A549 (cell line): ENCODE measurements around the gene GTF3C1. TPM values are rescaled to one million over a fixed set of nuclear protein-coding genes. Genes with fewer than 3 reads are reported as not detected.
"Not testable (repeated sequence)": the region's sequence is repeated elsewhere in the genome, so short reads cannot be mapped to it uniquely, and the experiment has no call there.

Experiments
- ATAC-seq, 2 experiments: fragments of 200-7000 bp in 1 of 2; fragments of >200 bp in 1 of 2; cut with Nextera tagmentation in 1 of 2; cut with Tn5 transposase in 1 of 2; 3 replicates each; pipeline versions ENCODE4 v1.8.0 to v1.9.1; 2018 to 2020; ENCODE audit warnings: mild to moderate bottlenecking in 1 of 2, moderate library complexity in 1 of 2
- CTCF ChIA-PET: fragments of 300-600 bp; sonication (Branson Sonifier 250); formaldehyde crosslinking; extraction: SDS; loops from one replicate; lab custom pipeline; 2021; ENCODE audit warnings: antibody characterized with exemption, inconsistent platforms; lab: Yijun Ruan, JAX
- POLR2A ChIA-PET: fragments of 350-600 bp; formaldehyde crosslinking; extraction: SDS; loops from one replicate; lab custom pipeline; 2021; ENCODE audit warnings: antibody characterized with exemption, inconsistent platforms; lab: Yijun Ruan, JAX
- DNase-seq, 2 experiments: peaks; one replicate each; pipeline versions ENCODE4 v3.0.0 to v3.0.0-alpha.2; 2011 to 2016; ENCODE audit warnings: low read depth in 1 of 2, low spot score in 1 of 2
- FAIRE-seq: peaks from 2 replicates; lab custom pipeline; 2011; peaks lifted over from hg19 to GRCh38; lab: Jason Lieb, UNC
- H3K27ac ChIP-seq, 2 experiments: fragments of >200 bp; sonication (Bioruptor Twin); formaldehyde crosslinking; 3 replicates each; pipeline ENCODE4 v1.5.1; 2016 to 2017
- H3K4me1 ChIP-seq: fragments of >200 bp; sonication (Bioruptor Twin); formaldehyde crosslinking; 3 replicates; pipeline ENCODE4 v1.6.1; 2016
- H3K4me2 ChIP-seq: fragments of >200 bp; sonication (Bioruptor Twin); formaldehyde crosslinking; 3 replicates; pipeline ENCODE4 v1.6.1; 2016
- H3K4me3 ChIP-seq: fragments of >200 bp; sonication (Bioruptor Twin); formaldehyde crosslinking; 3 replicates; pipeline ENCODE4 v1.5.1; 2016
- H3K9me3 ChIP-seq: fragments of >200 bp; sonication (Bioruptor Twin); formaldehyde crosslinking; 3 replicates; pipeline ENCODE4 v1.6.1; 2016
- CBX2 ChIP-seq: fragments of 200-600 bp; sonication (generic); IDR thresholded peaks from 2 replicates; pipeline ENCODE4 v1.6.1; 2016; ENCODE audit warnings: low read depth, mild to moderate bottlenecking, borderline replicate concordance
- EHF ChIP-seq: fragments of 250-450 bp; sonication (Bioruptor Pico); IDR thresholded peaks from 2 replicates; pipeline ENCODE4 v1.5.0; 2020; ENCODE audit warnings: mild to moderate bottlenecking
- EHMT2 ChIP-seq: fragments of 200-600 bp; sonication (generic); IDR thresholded peaks from 2 replicates; pipeline ENCODE4 v1.6.1; 2016; ENCODE audit warnings: antibody characterized with exemption, low read depth, mild to moderate bottlenecking, moderate library complexity
- FOSL2 ChIP-seq, 2 experiments: fragments of 450-650 bp in 1 of 2; fragments of >200 bp in 1 of 2; sonication (Bioruptor Twin) in 1 of 2; formaldehyde crosslinking; IDR thresholded peaks; 2 replicates each; pipeline versions ENCODE4 v1.5.0 to v1.6.1; 2016 to 2020; ENCODE audit warnings: mild to moderate bottlenecking in 1 of 2, moderate library complexity in 1 of 2
- HOXA7 ChIP-seq: fragments of 250-450 bp; sonication (Bioruptor Pico); IDR thresholded peaks from 2 replicates; pipeline ENCODE4 v1.5.0; 2020; ENCODE audit warnings: mild to moderate bottlenecking, moderate library complexity
- KDM1A ChIP-seq: fragments of 200-600 bp; sonication (generic); IDR thresholded peaks from 2 replicates; pipeline ENCODE4 v1.6.1; 2016; ENCODE audit warnings: low read depth, mild to moderate bottlenecking
- MYC ChIP-seq: IDR thresholded peaks from 2 replicates; pipeline ENCODE4 v1.6.1; 2012; ENCODE audit warnings: mild to moderate bottlenecking, inconsistent platforms, low read length, improper control_type of control experiment, borderline replicate concordance
- NFE2L2 ChIP-seq: fragments of 150-350 bp; conservative IDR thresholded peaks from 2 replicates; pipeline ENCODE4 v1.6.1; 2014; ENCODE audit warnings: low read length
- RAD21 ChIP-seq, 2 experiments: fragments of >200 bp in 1 of 2; sonication (Bioruptor Twin) in 1 of 2; formaldehyde crosslinking in 1 of 2; IDR thresholded peaks in 1 of 2; conservative IDR thresholded peaks in 1 of 2; 2 replicates in 1 of 2; 3 replicates in 1 of 2; pipeline ENCODE4 v1.6.1; 2012 to 2018; ENCODE audit warnings: inconsistent platforms in 1 of 2
- RARB ChIP-seq: fragments of 250-450 bp; sonication (Bioruptor Pico); IDR thresholded peaks from 2 replicates; pipeline ENCODE4 v1.8.0; 2021; ENCODE audit warnings: mild to moderate bottlenecking, moderate library complexity
- ZSCAN20 ChIP-seq: fragments of 250-450 bp; sonication (Bioruptor Pico); IDR thresholded peaks from 2 replicates; pipeline ENCODE4 v1.8.0; 2022; ENCODE audit warnings: mild to moderate bottlenecking, moderate library complexity
- WGBS: methylation state at CpG from one replicate; pipeline ENCODE4 v1.1.6; 2017; ENCODE audit errors: missing lambda C conversion rate; 5-methylcytosine and 5-hydroxymethylcytosine counted together
- polyA plus RNA-seq, 4 experiments: library from polyadenylated mRNA; depleted of rRNA in 3 of 4; stranded (reverse); fragments of >200 nt; fragmentation: RNase III in 1 of 4; extraction: RNeasy Plus Mini Kit Qiagen cat#74134 plus additional on column Dnase treatment in 1 of 4; gene quantifications; 2 replicates in 3 of 4; 3 replicates in 1 of 4; pipeline ENCODE4 v1.2.3, GENCODE V29; 2011 to 2017
- TF ChIP-seq, protein P1 (sequence below): fragments of >200 bp; sonication (Bioruptor Twin); formaldehyde crosslinking; IDR thresholded peaks from 3 replicates; pipeline ENCODE4 v1.5.1; 2016
- TF ChIP-seq, protein P2 (sequence below): fragments of >200 bp; sonication (Bioruptor Twin); formaldehyde crosslinking; IDR thresholded peaks from 2 replicates; pipeline ENCODE4 v1.6.1; 2016

Gene GTF3C1
- polyA plus RNA-seq, 2 of the 4 experiments (the other 2 are of a cell fraction), result 41.6 to 54.2 TPM

DNA sequence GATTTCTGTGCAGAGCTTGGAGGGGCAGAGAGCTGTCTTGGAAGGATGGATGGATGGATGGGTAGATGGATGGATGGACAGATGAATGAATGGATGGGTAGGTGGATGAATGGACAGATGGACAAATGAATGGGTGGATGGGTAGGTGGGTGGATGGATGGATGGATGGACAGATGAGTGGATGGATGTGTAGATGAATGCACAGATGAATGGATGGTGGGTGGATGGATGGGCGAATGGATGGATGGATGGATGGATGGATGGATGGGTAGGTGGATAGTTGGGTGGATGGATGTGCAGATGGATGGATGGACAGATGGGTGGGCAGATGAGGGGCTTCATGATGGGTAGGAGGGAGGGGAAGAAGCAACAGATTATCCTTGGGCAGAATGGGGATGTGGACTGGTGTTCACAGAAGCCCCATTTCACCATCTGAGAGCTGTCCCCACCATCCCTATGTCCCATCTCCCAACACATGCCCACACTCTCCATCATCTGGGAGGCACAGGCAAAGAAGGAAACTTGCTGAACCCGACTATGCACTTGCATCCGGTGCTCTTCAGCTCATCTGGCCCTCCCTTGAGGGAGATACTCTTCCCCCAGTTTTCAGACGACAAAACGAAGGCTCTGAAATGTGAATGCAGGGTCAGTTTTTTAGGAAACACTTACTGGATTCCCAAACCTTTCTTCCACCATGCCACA is 90.6 kb downstream of the GTF3C1 start:
- no peak overlapping the region for H3K27ac ChIP-seq
- no peak for ATAC-seq
- no peak overlapping the region for H3K4me2 ChIP-seq
- no peak for FAIRE-seq
- 83% methylated on average over 5 of the region's 5 CpGs for WGBS
- POLR2A ChIA-PET, result no interaction called here
- no peak overlapping the region for H3K4me3 ChIP-seq
- DNase-seq, result no peak
- no peaks in the 10 kb centered on the region for H3K4me1 ChIP-seq
- no peaks in the 10 kb centered on the region for H3K9me3 ChIP-seq
- TF ChIP-seq, protein P1, sequence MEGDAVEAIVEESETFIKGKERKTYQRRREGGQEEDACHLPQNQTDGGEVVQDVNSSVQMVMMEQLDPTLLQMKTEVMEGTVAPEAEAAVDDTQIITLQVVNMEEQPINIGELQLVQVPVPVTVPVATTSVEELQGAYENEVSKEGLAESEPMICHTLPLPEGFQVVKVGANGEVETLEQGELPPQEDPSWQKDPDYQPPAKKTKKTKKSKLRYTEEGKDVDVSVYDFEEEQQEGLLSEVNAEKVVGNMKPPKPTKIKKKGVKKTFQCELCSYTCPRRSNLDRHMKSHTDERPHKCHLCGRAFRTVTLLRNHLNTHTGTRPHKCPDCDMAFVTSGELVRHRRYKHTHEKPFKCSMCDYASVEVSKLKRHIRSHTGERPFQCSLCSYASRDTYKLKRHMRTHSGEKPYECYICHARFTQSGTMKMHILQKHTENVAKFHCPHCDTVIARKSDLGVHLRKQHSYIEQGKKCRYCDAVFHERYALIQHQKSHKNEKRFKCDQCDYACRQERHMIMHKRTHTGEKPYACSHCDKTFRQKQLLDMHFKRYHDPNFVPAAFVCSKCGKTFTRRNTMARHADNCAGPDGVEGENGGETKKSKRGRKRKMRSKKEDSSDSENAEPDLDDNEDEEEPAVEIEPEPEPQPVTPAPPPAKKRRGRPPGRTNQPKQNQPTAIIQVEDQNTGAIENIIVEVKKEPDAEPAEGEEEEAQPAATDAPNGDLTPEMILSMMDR, result no peak
- TF ChIP-seq RARB (CRISPR knock-in tag), result no peak
- CTCF ChIA-PET, result interaction anchor here (1.2 to 2.7 kb wide), 5 partner anchors 10 to 304 kb away, joined by 3 to 15 read pairs (median 4); no protein-coding TSS in a partner anchor

DNA sequence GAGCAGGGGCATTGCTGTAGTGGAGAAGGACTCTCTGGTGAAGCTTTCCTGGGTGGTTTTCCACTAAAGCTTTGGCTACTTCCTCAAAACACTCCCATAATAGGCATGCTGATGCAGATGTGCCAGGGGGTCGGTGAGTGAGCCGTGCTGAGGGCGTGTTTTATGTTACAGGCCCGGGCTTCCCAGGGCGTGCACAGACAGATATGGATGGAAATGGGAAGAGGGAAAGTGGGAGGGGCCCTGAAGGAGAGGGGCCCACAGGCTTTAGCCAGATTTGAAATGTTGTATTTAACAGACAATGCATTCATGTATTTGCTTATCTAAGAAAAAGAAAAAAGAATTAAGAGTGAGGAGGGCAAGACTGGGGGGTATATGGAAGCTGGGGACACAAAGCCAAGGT is 91.5 kb downstream of the GTF3C1 start:
- CTCF ChIA-PET, result interaction anchor here (0.7 to 2.7 kb wide), 8 partner anchors 9 to 305 kb away, joined by 3 to 15 read pairs (median 4); no protein-coding TSS in a partner anchor
- H3K27ac ChIP-seq, result no peak overlapping the region
- ATAC-seq, result no peak

DNA sequence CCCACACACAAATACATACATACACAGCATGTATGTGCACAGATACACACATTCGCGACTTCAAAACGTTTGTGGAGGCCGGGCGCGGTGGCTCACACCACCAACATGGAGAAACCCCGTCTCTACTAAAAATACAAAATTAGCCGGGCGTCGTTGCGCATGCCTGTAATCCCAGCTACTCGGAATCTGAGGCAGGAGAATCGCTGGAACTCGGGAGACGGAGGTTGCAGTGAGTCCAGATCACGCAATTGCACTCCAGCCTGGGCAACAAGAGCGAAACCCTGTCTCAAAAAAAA is 92.2 kb downstream of the GTF3C1 start:
- H3K27ac ChIP-seq, H3K4me3 ChIP-seq, H3K4me2 ChIP-seq, H3K9me3 ChIP-seq, ATAC-seq, H3K4me1 ChIP-seq, FAIRE-seq, POLR2A ChIA-PET, DNase-seq: not testable (repeated sequence)
- WGBS, result 74% methylated on average over 17 of the region's 17 CpGs
- CTCF ChIA-PET, result interaction anchor here (0.7 to 1.7 kb wide), 5 partner anchors 10 to 233 kb away, joined by 3 to 7 read pairs (median 4); no protein-coding TSS in a partner anchor

More for the DNA sequence above, 91.5 kb downstream of the GTF3C1 start:
- FAIRE-seq, result no peak
- Histone ChIP-seq H3K4me1 (no peaks in the 10 kb centered on the region), H3K4me2 (no peak overlapping the region), H3K4me3 (no peak overlapping the region), H3K9me3 (no peaks in the 10 kb centered on the region)
- DNase-seq, result no peak
- POLR2A ChIA-PET, result no interaction called here
- 67% methylated on average over 5 of the region's 5 CpGs for WGBS
- no peak for TF ChIP-seq EHF
- no peak for TF ChIP-seq NFE2L2
- TF ChIP-seq CBX2, result no peak
- no peak for TF ChIP-seq ZSCAN20 (CRISPR knock-in tag)
- no peak for TF ChIP-seq RARB (CRISPR knock-in tag)

DNA sequence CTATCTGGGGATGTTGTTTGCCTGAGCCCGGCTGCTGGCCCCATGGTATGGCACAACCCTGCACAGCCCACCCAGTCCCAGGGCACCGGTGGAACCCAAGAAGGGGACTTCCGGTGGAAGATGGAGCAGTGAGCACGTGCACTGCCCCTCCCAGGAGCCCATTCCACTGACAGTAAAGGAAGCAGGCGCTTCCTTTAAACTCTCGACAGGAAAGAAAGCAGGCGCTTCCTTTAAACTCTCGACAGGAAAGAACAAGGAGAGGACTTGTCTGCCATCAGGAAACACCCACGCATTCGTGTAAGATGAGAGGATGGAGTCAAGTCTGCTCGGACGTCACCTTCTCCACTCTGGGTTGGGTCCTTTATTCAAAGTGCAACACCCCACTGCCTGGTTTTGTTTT is 94.0 kb downstream of the GTF3C1 start:
- Histone ChIP-seq H3K9me3 (no peaks in the 10 kb centered on the region), H3K4me2 (no peak overlapping the region), H3K4me3 (no peak overlapping the region), H3K4me1 (no peaks in the 10 kb centered on the region)
- WGBS, result 72% methylated on average over 12 of the region's 12 CpGs
- FAIRE-seq, result no peak
- ChIA-PET POLR2A (no interaction called here), CTCF (interaction anchor here (1.0 to 2.4 kb wide), 4 partner anchors 88 to 301 kb away, joined by 3 to 13 read pairs (median 6); no protein-coding TSS in a partner anchor)
- no peak for ATAC-seq
- DNase-seq, result no peak
- TF ChIP-seq RAD21 (conservative IDR thresholded peaks at IDR 0.05 in 1 of 2, IDR thresholded peaks at IDR 0.05 in 1 of 2) (no peak), FOSL2 (IDR thresholded peaks at IDR 0.05) (no peak), FOSL2 (CRISPR knock-in tag; IDR thresholded peaks at IDR 0.05) (no peak), KDM1A (no peak), EHMT2 (no peak), HOXA7 (CRISPR knock-in tag) (no peak), CBX2 (no peak), MYC (no peak)
- TF ChIP-seq, protein P2, sequence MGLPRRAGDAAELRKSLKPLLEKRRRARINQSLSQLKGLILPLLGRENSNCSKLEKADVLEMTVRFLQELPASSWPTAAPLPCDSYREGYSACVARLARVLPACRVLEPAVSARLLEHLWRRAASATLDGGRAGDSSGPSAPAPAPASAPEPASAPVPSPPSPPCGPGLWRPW, result no peak
- TF ChIP-seq, all 56 proteins: peak for 0
- no peak overlapping the region for H3K27ac ChIP-seq
